Kidney (tissue), 22 donors: ENCODE data around the gene SYNGAP1. TPM values are rescaled to one million over a fixed set of nuclear protein-coding genes. Genes with fewer than 3 reads are reported as not detected.
A peak's percentile ranks its signal among the peaks of the same experiment; 100 is the strongest.
"Not testable (repeated sequence)": the region's sequence is repeated elsewhere in the genome, so short reads cannot be mapped to it uniquely, and the experiment has no call there.

ENCODE experiments used
- DNase-seq, 5 donors: peaks; one replicate each; pipeline ENCODE4 v3.0.0-alpha.2; 2013 to 2020
- FAIRE-seq: peaks from 2 replicates; lab custom pipeline; 2012; peaks lifted over from hg19 to GRCh38; lab: Jason Lieb, UNC
- H3K27ac ChIP-seq, 2 donors: one replicate each; pipeline ENCODE4 v1.7.0; 2013; ENCODE audit warnings: low read depth in 2 of 2, low read length in 2 of 2, inconsistent platforms in 1 of 2
- H3K27me3 ChIP-seq: one replicate; pipeline ENCODE4 v1.7.1; 2013; ENCODE audit warnings: low read length, inconsistent platforms; ENCODE audit not compliant: control insufficient read depth, insufficient read depth
- H3K36me3 ChIP-seq, 3 donors: one replicate each; pipeline versions ENCODE4 v1.7.0 to v1.7.1; 2013; ENCODE audit warnings: low read length in 3 of 3, control low read depth in 1 of 3, inconsistent platforms in 1 of 3; ENCODE audit not compliant: insufficient read depth in 3 of 3, control insufficient read depth in 2 of 3
- H3K4me1 ChIP-seq, 3 donors: one replicate each; pipeline versions ENCODE4 v1.7.0 to v1.7.1; 2013; ENCODE audit warnings: low read length in 3 of 3, inconsistent platforms in 1 of 3, low read depth in 1 of 3; ENCODE audit not compliant: control insufficient read depth in 2 of 3, insufficient read depth in 2 of 3
- H3K4me3 ChIP-seq, 3 donors: one replicate each; pipeline versions ENCODE4 v1.7.0 to v1.8.1; 2013; ENCODE audit warnings: low read length in 3 of 3, control low read depth in 1 of 3, inconsistent platforms in 1 of 3
- H3K9ac ChIP-seq, 3 donors: one replicate each; pipeline versions ENCODE4 v1.7.0 to v1.7.1; 2013; ENCODE audit warnings: low read length in 3 of 3, control low read depth in 1 of 3, inconsistent platforms in 1 of 3
- H3K9me3 ChIP-seq, 3 donors: one replicate each; pipeline versions ENCODE4 v1.7.0 to v1.7.1; 2013; ENCODE audit warnings: low read length in 3 of 3, control low read depth in 1 of 3, inconsistent platforms in 1 of 3; ENCODE audit not compliant: control insufficient read depth in 2 of 3, insufficient read depth in 1 of 3
- intact Hi-C: fragments of 100-400 bp; cut with DNase I; formaldehyde crosslinking; loops from one replicate; pipeline ENCODE4 v1.11.1; 2022
- long read RNA-seq, 10 donors: library from polyadenylated mRNA in 1 of 10; unstranded in 1 of 10; transcript quantifications; one replicate each; pipeline ENCODE4 v2.0.0 and lab custom pipeline, GENCODE V29; 2021 to 2026
- polyA plus RNA-seq: library from polyadenylated mRNA; stranded (reverse); fragments of 350-450 nt; fragmentation: Illumina TruSeq; extraction: RNeasy Lipid Tissue Mini Kit (QIAGEN cat#74804); gene quantifications from one replicate; pipeline ENCODE4 v1.2.3, GENCODE V29; 2014; ENCODE audit warnings: low read depth, low replicate concordance; ENCODE audit not compliant: insufficient read depth
- total RNA-seq: library from RNA; stranded (reverse); fragmentation: NEBNext Ultra II Directional; extraction: Animal tissue kit (Norgen Biotek cat#: 25700); gene quantifications from one replicate; pipeline ENCODE4 v1.2.1, GENCODE V29; 2021
- TF ChIP-seq, protein P1 (sequence below): IDR thresholded peaks from 3 replicates; pipeline ENCODE4 v1.5.1; 2012; ENCODE audit warnings: mild to moderate bottlenecking, moderate library complexity, borderline replicate concordance; ENCODE audit not compliant: insufficient read depth; ENCODE audit errors: extremely low read depth
- donor health status: control.
- donor health status: control.
- donor health status: control.
- donor health status: control.
- donor health status: control.
- donor health status: DM: yes; HTN: yes; CAD: no.
- donor health status: Normal renal cell carcinoma (clear cell type).

SYNGAP1 gene
- total RNA-seq (17.8 TPM), polyA plus RNA-seq (2.7 TPM)
- long read RNA-seq, donor 1: 0 reads
- long read RNA-seq, donor 2, partial matches to known transcripts: 0 of 2 reads
- long read RNA-seq, donor 2, other reads (novel, unspliced or antisense): 0 of 2 reads
- long read RNA-seq, donor 3: 0 reads
- long read RNA-seq, donor 4: 0 reads
- long read RNA-seq, donor 5: 0 reads
- long read RNA-seq, donor 6: 0 reads
- long read RNA-seq, donor 7, partial matches to known transcripts: 1 of 3 reads
- long read RNA-seq, donor 7, other reads (novel, unspliced or antisense): 2 of 3 reads
- long read RNA-seq, donor 8: 0 reads
- long read RNA-seq, donor 9: 0 reads
- long read RNA-seq, donor 10, partial matches to known transcripts: 0 of 2 reads
- long read RNA-seq, donor 10, other reads (novel, unspliced or antisense): 0 of 2 reads

DNA sequence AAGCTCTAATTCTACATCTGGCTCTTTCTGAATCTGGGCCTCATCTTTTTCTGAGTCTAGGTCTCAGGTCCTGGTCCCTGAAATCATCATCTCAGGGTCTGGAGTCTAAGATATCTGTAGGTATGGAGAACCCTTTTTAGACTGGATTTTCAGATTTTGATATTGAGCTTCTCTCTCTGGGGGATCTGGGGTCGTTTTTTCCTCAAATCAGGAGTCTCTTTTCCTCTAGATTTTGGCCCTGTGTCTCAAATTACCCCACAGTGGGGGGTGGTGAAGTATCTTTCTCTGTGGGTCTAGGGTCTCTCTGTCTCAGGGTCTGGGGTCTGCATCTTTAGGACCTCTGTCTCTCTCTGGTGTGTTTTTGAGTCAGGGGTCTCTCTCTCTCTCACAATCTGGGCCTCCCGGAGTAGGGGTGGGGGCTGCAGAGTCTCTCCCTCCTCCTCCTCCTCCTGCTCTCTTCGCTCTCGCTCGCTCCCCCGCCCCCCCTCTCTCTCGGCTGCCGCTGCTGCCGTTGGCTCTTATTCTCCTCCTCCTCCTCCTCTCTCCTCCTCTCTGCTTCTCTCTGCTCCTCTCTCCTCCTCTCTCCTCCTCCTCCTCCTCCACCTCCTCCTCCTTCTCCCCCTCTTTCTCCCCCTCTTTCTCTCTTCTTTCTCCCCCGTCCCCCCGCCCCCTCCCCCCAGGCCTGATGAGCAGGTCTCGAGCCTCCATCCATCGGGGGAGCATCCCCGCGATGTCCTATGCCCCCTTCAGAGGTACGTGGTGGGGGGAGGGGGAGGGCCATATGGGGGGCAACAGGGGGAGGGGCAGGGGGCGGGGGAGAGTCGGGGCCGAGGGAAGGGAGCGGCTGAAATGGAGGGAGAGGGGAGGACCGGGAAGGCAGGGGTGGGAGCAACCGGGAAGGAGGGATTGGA, at the start of gene SYNGAP1:
SYNGAP1 (plus strand) TSS at position 486 of the 911 bp plus-strand sequence; CDS start at position 686, 200 bp downstream.
- TF ChIP-seq, protein P1, sequence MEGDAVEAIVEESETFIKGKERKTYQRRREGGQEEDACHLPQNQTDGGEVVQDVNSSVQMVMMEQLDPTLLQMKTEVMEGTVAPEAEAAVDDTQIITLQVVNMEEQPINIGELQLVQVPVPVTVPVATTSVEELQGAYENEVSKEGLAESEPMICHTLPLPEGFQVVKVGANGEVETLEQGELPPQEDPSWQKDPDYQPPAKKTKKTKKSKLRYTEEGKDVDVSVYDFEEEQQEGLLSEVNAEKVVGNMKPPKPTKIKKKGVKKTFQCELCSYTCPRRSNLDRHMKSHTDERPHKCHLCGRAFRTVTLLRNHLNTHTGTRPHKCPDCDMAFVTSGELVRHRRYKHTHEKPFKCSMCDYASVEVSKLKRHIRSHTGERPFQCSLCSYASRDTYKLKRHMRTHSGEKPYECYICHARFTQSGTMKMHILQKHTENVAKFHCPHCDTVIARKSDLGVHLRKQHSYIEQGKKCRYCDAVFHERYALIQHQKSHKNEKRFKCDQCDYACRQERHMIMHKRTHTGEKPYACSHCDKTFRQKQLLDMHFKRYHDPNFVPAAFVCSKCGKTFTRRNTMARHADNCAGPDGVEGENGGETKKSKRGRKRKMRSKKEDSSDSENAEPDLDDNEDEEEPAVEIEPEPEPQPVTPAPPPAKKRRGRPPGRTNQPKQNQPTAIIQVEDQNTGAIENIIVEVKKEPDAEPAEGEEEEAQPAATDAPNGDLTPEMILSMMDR: no peak
- intact Hi-C loops: no loop called here
- Histone ChIP-seq H3K4me1 (peaks cover 0 to 25% (median 5%) of the 10 kb centered on the region in 3 donors), H3K27me3 (no peaks in the 10 kb centered on the region), H3K27ac (peak within 1 kb of the TSS; percentile 90 to 98), H3K9ac (peak within 1 kb of the TSS in 1 of 3 donors; percentile 85), H3K36me3 (peaks cover 0 to 7% (median 7%) of the 10 kb centered on the region in 3 donors), H3K4me3 (peak within 1 kb of the TSS in 2 of 3 donors; percentile 27 to 46), H3K9me3 (no peaks in the 10 kb centered on the region)
- FAIRE-seq (no peak), DNase-seq (peak; percentile 75 to 90 (median 88))

- FAIRE-seq, H3K9me3 ChIP-seq, H3K9ac ChIP-seq, H3K36me3 ChIP-seq, H3K27me3 ChIP-seq, H3K27ac ChIP-seq, H3K4me3 ChIP-seq, H3K4me1 ChIP-seq, intact Hi-C loops: not testable (repeated sequence)
- DNase-seq: peak in 4 of 5 donors; percentile 54 to 67 (median 64)
Measured at GRCh38 chr6:33371901-33372300, 48.0 kb upstream of the SYNGAP1 start.

DNA sequence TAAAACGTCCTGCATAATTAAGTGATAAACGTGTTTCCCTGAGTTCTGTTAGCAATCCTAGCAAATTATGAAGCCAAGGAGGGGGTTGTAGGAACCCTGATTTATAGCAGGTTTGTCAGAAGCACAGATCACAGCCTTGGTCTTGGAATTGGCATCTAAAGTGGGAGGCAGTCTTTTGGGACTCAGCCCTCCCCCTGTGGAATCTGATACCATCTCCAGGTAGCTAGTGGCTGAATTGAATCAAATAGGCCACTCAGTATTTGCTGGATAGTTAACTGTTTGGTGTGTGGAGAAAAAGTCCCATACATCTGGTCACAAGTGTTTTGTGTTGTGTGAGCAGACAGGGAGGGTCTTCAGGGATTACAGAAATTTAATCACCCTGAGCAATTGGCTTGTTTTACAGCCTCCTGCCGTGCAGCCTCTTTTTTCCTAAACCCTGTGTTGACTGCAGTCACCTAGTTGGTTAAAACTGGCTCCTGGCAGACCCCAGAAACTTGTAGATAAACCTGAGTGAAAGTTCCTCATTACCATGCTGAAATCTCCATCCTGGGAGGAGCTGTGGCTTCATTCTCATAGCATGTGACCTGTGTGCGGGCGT, 47.2 kb upstream of the SYNGAP1 start:
- Histone ChIP-seq H3K27me3 (no peaks in the 10 kb centered on the region), H3K9ac (no peak overlapping the region), H3K4me1 (no peaks in the 10 kb centered on the region), H3K36me3 (no peaks in the 10 kb centered on the region), H3K4me3 (no peak overlapping the region), H3K9me3 (no peaks in the 10 kb centered on the region), H3K27ac (no peak overlapping the region)
- DNase-seq (peak in 3 of 5 donors; percentile 64 to 82 (median 80)), FAIRE-seq (no peak)
- TF ChIP-seq, protein P1: no peak
- intact Hi-C loops: no loop called here
